HEK293 (cell line): ENCODE measurements around the gene PLCG2.

Experiments
- CTCF ChIA-PET: fragments of 350-600 bp; formaldehyde crosslinking; extraction: SDS; loops from one replicate; lab custom pipeline; 2021; ENCODE audit warnings: antibody characterized with exemption; lab: Yijun Ruan, JAX
- POLR2A ChIA-PET: fragments of 300-600 bp; formaldehyde crosslinking; extraction: SDS; loops from one replicate; lab custom pipeline; 2020; ENCODE audit warnings: antibody characterized with exemption, inconsistent platforms; lab: Yijun Ruan, JAX
- H3K27ac ChIP-seq: fragments of 200-500 bp; sonication (Bioruptor generic); 2 replicates; pipeline ENCODE4 v1.5.1; 2014; ENCODE audit warnings: low read depth, low read length, control low read depth, inconsistent platforms; ENCODE audit errors: extremely low read depth
- H3K36me3 ChIP-seq, 2 experiments: fragments of 200-500 bp in 1 of 2; sonication (Bioruptor generic) in 1 of 2; 1 replicate in 1 of 2; 2 replicates in 1 of 2; pipeline ENCODE4 v1.5.1; 2014 to 2017; ENCODE audit warnings: inconsistent platforms in 2 of 2, low read length in 2 of 2; ENCODE audit not compliant: control insufficient read depth in 2 of 2, insufficient read depth in 1 of 2
- H3K4me1 ChIP-seq: fragments of 200-500 bp; sonication (Bioruptor generic); 2 replicates; pipeline ENCODE4 v1.5.1; 2014; ENCODE audit warnings: mild to moderate bottlenecking, low read length, inconsistent platforms; ENCODE audit not compliant: control insufficient read depth, insufficient read depth
- H3K4me3 ChIP-seq: 2 replicates; pipeline ENCODE4 v1.5.1; 2011; ENCODE audit warnings: low read depth, mild to moderate bottlenecking, control low read depth, low read length, moderate library complexity
- H3K9me3 ChIP-seq: fragments of 200-500 bp; sonication (Bioruptor generic); 2 replicates; pipeline ENCODE4 v1.5.1; 2014; ENCODE audit warnings: low read depth, low read length, inconsistent platforms; ENCODE audit not compliant: control insufficient read depth, insufficient read depth
- FEZF1 ChIP-seq: fragments of 450-650 bp; formaldehyde crosslinking; IDR thresholded peaks from 2 replicates; pipeline ENCODE4 v1.5.1; 2016; ENCODE audit warnings: missing biosample characterization, missing genetic modification characterization
- HOXA7 ChIP-seq: sonication (generic); formaldehyde crosslinking; IDR thresholded peaks from 2 replicates; pipeline ENCODE4 v1.8.1; 2022; ENCODE audit warnings: missing genetic modification reagents, borderline replicate concordance
- SP7 ChIP-seq: fragments of 450-650 bp; formaldehyde crosslinking; IDR thresholded peaks from 2 replicates; pipeline ENCODE4 v1.5.1; 2016; ENCODE audit warnings: missing biosample characterization, missing genetic modification characterization
- TRIM28 ChIP-seq: IDR thresholded peaks from 2 replicates; pipeline ENCODE4 v1.6.1; 2011; ENCODE audit warnings: low read length, control low read depth, borderline replicate concordance
- ZFP3 ChIP-seq: fragments of 450-650 bp; formaldehyde crosslinking; IDR thresholded peaks from 2 replicates; pipeline ENCODE4 v1.5.1; 2016; ENCODE audit warnings: low read depth, missing biosample characterization, missing genetic modification characterization
- ZNF10 ChIP-seq: fragments of 450-650 bp; formaldehyde crosslinking; IDR thresholded peaks from 2 replicates; pipeline ENCODE4 v1.5.1; 2017; ENCODE audit warnings: missing biosample characterization, missing genetic modification characterization
- ZNF133 ChIP-seq: fragments of 450-650 bp; formaldehyde crosslinking; IDR thresholded peaks from 2 replicates; pipeline ENCODE4 v1.5.1; 2016; ENCODE audit warnings: missing biosample characterization, missing genetic modification characterization
- ZNF354C ChIP-seq: fragments of 450-650 bp; formaldehyde crosslinking; IDR thresholded peaks from 2 replicates; pipeline ENCODE4 v1.5.1; 2016; ENCODE audit warnings: missing biosample characterization, missing genetic modification characterization, low read depth, borderline replicate concordance
- ZNF558 ChIP-seq: fragments of 450-650 bp; formaldehyde crosslinking; IDR thresholded peaks from 2 replicates; pipeline ENCODE4 v1.5.1; 2016; ENCODE audit warnings: missing biosample characterization, missing genetic modification characterization
- ZNF596 ChIP-seq: fragments of 450-650 bp; IDR thresholded peaks from 2 replicates; pipeline ENCODE4 v1.5.0; 2018; ENCODE audit warnings: missing biosample characterization, mild to moderate bottlenecking, missing genetic modification characterization, moderate library complexity
- ZNF623 ChIP-seq: fragments of 450-650 bp; formaldehyde crosslinking; IDR thresholded peaks from 2 replicates; pipeline ENCODE4 v1.5.1; 2016; ENCODE audit warnings: missing biosample characterization, missing genetic modification characterization
- ZNF664 ChIP-seq: fragments of 450-650 bp; formaldehyde crosslinking; IDR thresholded peaks from 2 replicates; pipeline ENCODE4 v1.5.1; 2016; ENCODE audit warnings: missing biosample characterization, missing genetic modification characterization
- ZNF768 ChIP-seq: fragments of 450-650 bp; formaldehyde crosslinking; IDR thresholded peaks from 2 replicates; pipeline ENCODE4 v1.5.1; 2018; ENCODE audit warnings: missing biosample characterization, mild to moderate bottlenecking, missing genetic modification characterization
- ZNF843 ChIP-seq: fragments of 450-650 bp; formaldehyde crosslinking; IDR thresholded peaks from 2 replicates; pipeline ENCODE4 v1.5.1; 2016; ENCODE audit warnings: missing biosample characterization, missing genetic modification characterization
- ZSCAN5A ChIP-seq: fragments of 450-650 bp; formaldehyde crosslinking; IDR thresholded peaks from 2 replicates; pipeline ENCODE4 v1.5.1; 2016; ENCODE audit warnings: missing biosample characterization, missing genetic modification characterization
- TF ChIP-seq, protein P1 (sequence below): fragments of 450-650 bp; formaldehyde crosslinking; IDR thresholded peaks from 2 replicates; pipeline ENCODE4 v1.5.1; 2017; ENCODE audit warnings: missing biosample characterization, missing genetic modification characterization
- TF ChIP-seq, protein P2 (sequence below): fragments of 450-650 bp; formaldehyde crosslinking; IDR thresholded peaks from 2 replicates; pipeline ENCODE4; 2016; ENCODE audit warnings: missing biosample characterization, missing genetic modification characterization
- TF ChIP-seq, protein P3 (sequence below): fragments of 450-650 bp; formaldehyde crosslinking; IDR thresholded peaks from 2 replicates; pipeline ENCODE4 v1.5.1; 2017; ENCODE audit warnings: missing biosample characterization, missing genetic modification characterization

Gene PLCG2

GRCh38 chr16:81850197-81850944 is 71.3 kb downstream of the PLCG2 start:
- POLR2A ChIA-PET, result no interaction called here
- H3K4me3 ChIP-seq, result no peak overlapping the region
- no peak overlapping the region for H3K27ac ChIP-seq
- CTCF ChIA-PET, result interaction anchor here (0.6 to 1.6 kb wide), 2 partner anchors 24 to 106 kb away, joined by 3 to 5 read pairs; no protein-coding TSS in a partner anchor
- peaks cover 12% of the 10 kb centered on the region for H3K4me1 ChIP-seq
- H3K9me3 ChIP-seq, result no peaks in the 10 kb centered on the region
- H3K36me3 ChIP-seq, result no peaks in the 10 kb centered on the region
- TF ChIP-seq ZNF133 (tag by site-specific recombination) (peak; percentile 42; the same call in 1 of the 2 replicates), FEZF1 (tag by site-specific recombination) (peak; percentile 60), ZSCAN5A (no peak), ZFP3 (no peak), ZNF843 (tag by site-specific recombination) (peak; percentile 66), ZNF596 (tag by site-specific recombination) (no peak), ZNF768 (tag by site-specific recombination) (no peak), ZNF354C (tag by site-specific recombination) (no peak), ZNF10 (tag by site-specific recombination) (no peak)
- TF ChIP-seq, protein P1, sequence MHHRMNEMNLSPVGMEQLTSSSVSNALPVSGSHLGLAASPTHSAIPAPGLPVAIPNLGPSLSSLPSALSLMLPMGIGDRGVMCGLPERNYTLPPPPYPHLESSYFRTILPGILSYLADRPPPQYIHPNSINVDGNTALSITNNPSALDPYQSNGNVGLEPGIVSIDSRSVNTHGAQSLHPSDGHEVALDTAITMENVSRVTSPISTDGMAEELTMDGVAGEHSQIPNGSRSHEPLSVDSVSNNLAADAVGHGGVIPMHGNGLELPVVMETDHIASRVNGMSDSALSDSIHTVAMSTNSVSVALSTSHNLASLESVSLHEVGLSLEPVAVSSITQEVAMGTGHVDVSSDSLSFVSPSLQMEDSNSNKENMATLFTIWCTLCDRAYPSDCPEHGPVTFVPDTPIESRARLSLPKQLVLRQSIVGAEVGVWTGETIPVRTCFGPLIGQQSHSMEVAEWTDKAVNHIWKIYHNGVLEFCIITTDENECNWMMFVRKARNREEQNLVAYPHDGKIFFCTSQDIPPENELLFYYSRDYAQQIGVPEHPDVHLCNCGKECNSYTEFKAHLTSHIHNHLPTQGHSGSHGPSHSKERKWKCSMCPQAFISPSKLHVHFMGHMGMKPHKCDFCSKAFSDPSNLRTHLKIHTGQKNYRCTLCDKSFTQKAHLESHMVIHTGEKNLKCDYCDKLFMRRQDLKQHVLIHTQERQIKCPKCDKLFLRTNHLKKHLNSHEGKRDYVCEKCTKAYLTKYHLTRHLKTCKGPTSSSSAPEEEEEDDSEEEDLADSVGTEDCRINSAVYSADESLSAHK, result peak; percentile 23; the same call in 1 of the 2 replicates

DNA sequence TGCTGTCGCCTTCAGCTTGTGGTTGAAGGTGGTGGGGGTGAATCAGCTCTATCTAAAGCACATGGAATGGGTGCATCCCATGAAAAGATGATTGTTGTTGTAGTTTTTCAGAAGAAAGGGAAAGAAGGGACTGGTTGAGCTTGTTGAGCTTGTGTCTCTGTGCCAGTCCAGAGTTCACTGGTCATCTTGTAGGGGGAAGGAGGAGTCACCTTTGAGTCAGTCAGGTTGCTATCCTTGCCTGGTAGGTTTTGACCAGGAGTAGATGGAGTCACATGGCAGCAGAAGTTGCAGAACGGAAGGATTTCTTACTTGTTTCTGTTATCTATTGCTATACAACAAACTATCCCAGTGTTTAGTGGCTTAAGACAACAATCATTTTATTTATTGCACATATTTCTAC is 73.3 kb downstream of the PLCG2 start:
- Histone ChIP-seq H3K36me3 (peaks cover 0 to 3% of the 10 kb centered on the region in 2 experiments; a peak in 1 of 3 replicates), H3K27ac (no peak overlapping the region), H3K9me3 (no peaks in the 10 kb centered on the region), H3K4me3 (no peak overlapping the region), H3K4me1 (peaks cover 12% of the 10 kb centered on the region)
- TF ChIP-seq ZNF664 (no peak), SP7 (tag by site-specific recombination) (no peak)
- POLR2A ChIA-PET, result no interaction called here
- CTCF ChIA-PET, result interaction anchor here (0.7 to 1.1 kb wide), 5 partner anchors 11 to 28 kb away, joined by 3 to 4 read pairs (median 3); no protein-coding TSS in a partner anchor

DNA sequence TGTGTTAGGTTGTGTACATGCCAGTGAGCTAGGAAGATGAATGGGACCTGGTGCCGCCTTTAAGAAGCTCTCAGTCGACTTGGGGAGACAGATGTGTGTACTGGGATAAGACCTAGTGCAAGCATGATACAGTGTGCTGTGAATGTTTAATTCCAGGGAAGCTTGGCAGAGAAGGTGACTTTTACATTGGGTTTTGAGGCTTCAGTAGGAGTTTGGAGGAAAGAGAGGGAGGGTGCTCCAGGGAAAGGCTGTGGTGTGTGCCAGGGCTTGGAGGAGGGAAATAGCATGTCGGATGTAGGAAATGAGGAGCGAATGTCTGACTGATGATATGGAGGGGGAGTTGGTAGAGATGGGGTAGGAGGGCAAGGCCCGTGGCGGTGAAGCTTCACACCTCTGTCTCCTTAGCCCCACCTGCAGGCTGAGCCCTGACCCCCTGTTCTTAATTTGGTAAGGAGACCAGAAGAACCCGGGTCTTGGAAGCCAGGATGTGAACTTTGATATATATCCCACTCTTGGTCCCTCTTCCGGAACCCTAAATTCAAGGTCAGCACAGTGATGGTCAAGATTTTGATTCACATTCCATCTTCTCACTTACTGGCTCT is 76.6 kb downstream of the PLCG2 start:
- Histone ChIP-seq H3K36me3 (peaks cover 0 to 3% of the 10 kb centered on the region in 2 experiments; a peak in 1 of 3 replicates), H3K4me1 (peaks cover under 1% of the 10 kb centered on the region), H3K4me3 (no peak overlapping the region), H3K9me3 (no peaks in the 10 kb centered on the region), H3K27ac (no peak overlapping the region)
- ChIA-PET POLR2A (no interaction called here), CTCF (interaction anchor here (0.5 to 1.2 kb wide), 4 partner anchors 10 to 115 kb away, joined by 3 read pairs; no protein-coding TSS in a partner anchor)
- TF ChIP-seq, protein P2, sequence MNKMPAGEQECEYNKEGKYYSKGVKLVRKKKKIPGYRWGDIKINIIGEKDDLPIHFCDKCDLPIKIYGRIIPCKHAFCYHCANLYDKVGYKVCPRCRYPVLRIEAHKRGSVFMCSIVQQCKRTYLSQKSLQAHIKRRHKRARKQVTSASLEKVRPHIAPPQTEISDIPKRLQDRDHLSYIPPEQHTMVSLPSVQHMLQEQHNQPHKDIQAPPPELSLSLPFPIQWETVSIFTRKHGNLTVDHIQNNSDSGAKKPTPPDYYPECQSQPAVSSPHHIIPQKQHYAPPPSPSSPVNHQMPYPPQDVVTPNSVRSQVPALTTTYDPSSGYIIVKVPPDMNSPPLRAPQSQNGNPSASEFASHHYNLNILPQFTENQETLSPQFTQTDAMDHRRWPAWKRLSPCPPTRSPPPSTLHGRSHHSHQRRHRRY (tag by site-specific recombination), result no peak
- TF ChIP-seq ZNF623 (tag by site-specific recombination) (no peak), ZFP3 (peak; percentile 94), ZNF558 (tag by site-specific recombination) (no peak), TRIM28 (no peak), HOXA7 (CRISPR knock-in tag) (no peak)
- TF ChIP-seq, protein P3, sequence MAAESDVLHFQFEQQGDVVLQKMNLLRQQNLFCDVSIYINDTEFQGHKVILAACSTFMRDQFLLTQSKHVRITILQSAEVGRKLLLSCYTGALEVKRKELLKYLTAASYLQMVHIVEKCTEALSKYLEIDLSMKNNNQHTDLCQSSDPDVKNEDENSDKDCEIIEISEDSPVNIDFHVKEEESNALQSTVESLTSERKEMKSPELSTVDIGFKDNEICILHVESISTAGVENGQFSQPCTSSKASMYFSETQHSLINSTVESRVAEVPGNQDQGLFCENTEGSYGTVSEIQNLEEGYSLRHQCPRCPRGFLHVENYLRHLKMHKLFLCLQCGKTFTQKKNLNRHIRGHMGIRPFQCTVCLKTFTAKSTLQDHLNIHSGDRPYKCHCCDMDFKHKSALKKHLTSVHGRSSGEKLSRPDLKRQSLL (tag by site-specific recombination), result no peak
